Lower leg skin (tissue), 3 donors: ENCODE results near the gene ZNF529.

Experiments used
- CTCF ChIP-seq, 3 donors: fragments of 450-650 bp; IDR thresholded peaks; one replicate each; pipeline ENCODE4 v1.5.1; 2016; ENCODE audit warnings: antibody characterized with exemption in 3 of 3, mild to moderate bottlenecking in 3 of 3, moderate library complexity in 2 of 3
- POLR2A ChIP-seq, 2 donors: fragments of 450-650 bp; IDR thresholded peaks; one replicate each; pipeline ENCODE4 v1.6.1; 2016 to 2017; ENCODE audit warnings: antibody characterized with exemption in 2 of 2, mild to moderate bottlenecking in 1 of 2, moderate library complexity in 1 of 2

- TF ChIP-seq CTCF (IDR thresholded peaks at IDR 0.05) (no peak), POLR2A (IDR thresholded peaks at IDR 0.05) (no peak)
Measured at GRCh38 chr19:36528921-36529518, 44.1 kb downstream of the ZNF529 start.
